HCT116 (cell line): ENCODE measurements around the gene CERS3. TPM values are rescaled to one million over a fixed set of nuclear protein-coding genes. Genes with fewer than 3 reads are reported as not detected.

Experiments used
- ATAC-seq: fragments of 200-7000 bp; cut with Tn5 transposase; 2 replicates; pipeline ENCODE4 v1.9.1; 2020; ENCODE audit warnings: mild to moderate bottlenecking, moderate library complexity
- BruUV-seq: library from RNA; stranded (reverse); fragments of 400-500 nt; replicated peaks from 2 replicates; lab custom pipeline; 2021; lab: Mats Ljungman, UMichigan
- CTCF ChIA-PET: fragments of 300-600 bp; sonication (Branson Sonifier 250); formaldehyde crosslinking; loops from one replicate; lab custom pipeline; 2021; ENCODE audit warnings: antibody characterized with exemption; lab: Charles Lee
- POLR2A ChIA-PET: fragments of 300-600, 350-600 bp; sonication (Branson Sonifier 250); formaldehyde crosslinking; loops from one replicate; lab custom pipeline; 2021; ENCODE audit warnings: antibody characterized with exemption; lab: Charles Lee
- RAD21 ChIA-PET, 2 experiments: fragments of 300-600 bp; sonication (Branson Sonifier 250); formaldehyde crosslinking; loops; one replicate each; lab custom pipeline; 2023; ENCODE audit warnings: low total read pairs in 2 of 2; ENCODE audit not compliant: uncharacterized antibody in 2 of 2, unreplicated experiment in 2 of 2, low non-redundant PET in 1 of 2; lab: Charles Lee
- DNase-seq: peaks from one replicate; pipeline ENCODE4 v3.0.0-alpha.2; 2010; ENCODE audit warnings: low read depth, low spot score
- H2AFZ ChIP-seq: fragments of 200-600 bp; shearing (Covaris generic), sonication (generic); 2 replicates; pipeline ENCODE4 v1.6.1; 2017; ENCODE audit warnings: low read depth, mixed run types, mixed read lengths, antibody characterized with exemption, low read length; ENCODE audit not compliant: poor library complexity, severe bottlenecking
- H3K27ac ChIP-seq: 2 replicates; pipeline ENCODE4 v1.5.1; 2012; ENCODE audit warnings: low read depth, low read length
- H3K27me3 ChIP-seq: fragments of 200-600 bp; sonication (generic); 2 replicates; pipeline ENCODE4 v1.6.1; 2016; ENCODE audit warnings: mixed run types, low read length, mixed read lengths; ENCODE audit not compliant: insufficient read depth
- H3K36me3 ChIP-seq, 2 experiments: fragments of 200-500 bp in 1 of 2; fragments of 200-600 bp in 1 of 2; sonication (Bioruptor generic) in 1 of 2; sonication (generic) in 1 of 2; 2 replicates each; pipeline versions ENCODE4 v1.5.1 to v1.6.1; 2014 to 2016; ENCODE audit warnings: low read length in 2 of 2, inconsistent platforms in 1 of 2, mixed read lengths in 1 of 2, mixed run types in 1 of 2; ENCODE audit not compliant: insufficient read depth in 2 of 2, control insufficient read depth in 1 of 2
- H3K4me1 ChIP-seq, 2 experiments: fragments of 200-600 bp in 1 of 2; sonication (generic) in 1 of 2; 2 replicates each; pipeline versions ENCODE4 v1.5.1 to v1.6.1; 2012 to 2017; ENCODE audit warnings: low read length in 2 of 2, inconsistent platforms in 1 of 2, mild to moderate bottlenecking in 1 of 2, mixed read lengths in 1 of 2, mixed run types in 1 of 2, moderate library complexity in 1 of 2; ENCODE audit not compliant: insufficient read depth in 2 of 2, control insufficient read depth in 1 of 2
- H3K4me2 ChIP-seq: fragments of 200-600 bp; sonication (generic); 2 replicates; pipeline ENCODE4 v1.6.1; 2017; ENCODE audit warnings: mixed run types, low read length, mixed read lengths
- H3K4me3 ChIP-seq, 2 experiments: fragments of 200-600 bp in 1 of 2; sonication (generic) in 1 of 2; replicated peaks in 1 of 2; 2 replicates each; pipeline ENCODE4 v1.5.1; 2011 to 2016; ENCODE audit warnings: low read length in 2 of 2, control low read depth in 1 of 2, low read depth in 1 of 2, mild to moderate bottlenecking in 1 of 2, mixed read lengths in 1 of 2, mixed run types in 1 of 2
- H3K79me2 ChIP-seq: fragments of 200-600 bp; sonication (generic); 2 replicates; pipeline ENCODE4 v1.6.1; 2017; ENCODE audit warnings: mild to moderate bottlenecking, mixed run types, low read length, moderate library complexity, mixed read lengths; ENCODE audit not compliant: insufficient read depth
- H3K9ac ChIP-seq: fragments of 200-600 bp; sonication (generic); 2 replicates; pipeline ENCODE4 v1.6.1; 2016; ENCODE audit warnings: low read length, mixed read lengths
- H3K9me2 ChIP-seq: fragments of 200-600 bp; sonication (generic), shearing (Covaris generic); 2 replicates; pipeline ENCODE4 v1.6.1; 2017; ENCODE audit warnings: mixed run types, mild to moderate bottlenecking, moderate library complexity; ENCODE audit not compliant: insufficient read depth
- H3K9me3 ChIP-seq, 2 experiments: fragments of 200-500 bp in 1 of 2; fragments of 200-600 bp in 1 of 2; sonication (Bioruptor generic) in 1 of 2; sonication (generic) in 1 of 2; 2 replicates each; pipeline ENCODE4 v1.6.1; 2014 to 2017; ENCODE audit warnings: low read length in 2 of 2, mixed read lengths in 2 of 2, inconsistent platforms in 1 of 2, low read depth in 1 of 2, mild to moderate bottlenecking in 1 of 2, mixed run types in 1 of 2, moderate library complexity in 1 of 2; ENCODE audit not compliant: control insufficient read depth in 1 of 2, insufficient read depth in 1 of 2
- H4K20me1 ChIP-seq: fragments of 200-600 bp; sonication (generic), shearing (Covaris generic); 2 replicates; pipeline ENCODE4 v1.6.1; 2017; ENCODE audit warnings: mixed run types, mild to moderate bottlenecking, moderate library complexity; ENCODE audit not compliant: insufficient read depth
- CBX3 ChIP-seq: IDR thresholded peaks from 2 replicates; pipeline ENCODE4 v1.6.1; 2012; ENCODE audit warnings: low read depth
- CEBPB ChIP-seq: IDR thresholded peaks from 2 replicates; pipeline ENCODE4 v1.6.1; 2012; ENCODE audit warnings: low read depth
- EGR1 ChIP-seq: IDR thresholded peaks from 2 replicates; pipeline ENCODE4 v1.6.1; 2012; ENCODE audit warnings: low read depth
- EZH2 ChIP-seq: fragments of 200-600 bp; sonication (generic); IDR thresholded peaks from 2 replicates; pipeline ENCODE4 v1.6.1; 2017; ENCODE audit warnings: antibody characterized with exemption, mixed run types
- FOSL1 ChIP-seq: IDR thresholded peaks from 2 replicates; pipeline ENCODE4 v1.6.1; 2012; ENCODE audit warnings: low read depth
- MAX ChIP-seq: IDR thresholded peaks from 2 replicates; pipeline ENCODE4 v1.6.1; 2012
- RAD21 ChIP-seq: IDR thresholded peaks from 2 replicates; pipeline ENCODE4 v1.6.1; 2012; ENCODE audit warnings: low read depth, mild to moderate bottlenecking
- REST ChIP-seq: IDR thresholded peaks from 2 replicates; pipeline ENCODE4 v1.6.1; 2012; ENCODE audit warnings: low read depth
- SP1 ChIP-seq: IDR thresholded peaks from 2 replicates; pipeline ENCODE4 v1.6.1; 2012; ENCODE audit warnings: low read depth
- SRF ChIP-seq: IDR thresholded peaks from 2 replicates; pipeline ENCODE4 v1.6.1; 2012; ENCODE audit warnings: low read depth
- TCF7L2 ChIP-seq: IDR thresholded peaks from 2 replicates; pipeline ENCODE4 v1.7.0; 2011; ENCODE audit warnings: borderline replicate concordance, inconsistent platforms; ENCODE audit not compliant: insufficient read depth, insufficient read length; ENCODE audit errors: extremely low read depth
- ZBTB33 ChIP-seq: IDR thresholded peaks from 2 replicates; pipeline ENCODE4 v1.6.1; 2011; ENCODE audit warnings: mild to moderate bottlenecking, low read length, moderate library complexity; ENCODE audit not compliant: insufficient replicate concordance; ENCODE audit errors: extremely low read depth
- intact Hi-C: fragments of 100-400 bp; cut with micrococcal nuclease; formaldehyde crosslinking; loops from 2 replicates; pipeline ENCODE4 v1.10.0; 2022
- total RNA-seq: library from RNA; stranded (reverse); gene quantifications from one replicate; pipeline ENCODE4 v1.2.1, GENCODE V29; 2021; ENCODE audit not compliant: unreplicated experiment

The CERS3 gene
- total RNA-seq, 1 experiment from 2014 or later, result not detected

- H3K4me2 ChIP-seq, result no peak overlapping the region
- ChIA-PET RAD21 (no interaction called here), POLR2A (no interaction called here)
- no TSS peak for BruUV-seq
- H3K27me3 ChIP-seq, result no peaks in the 10 kb centered on the region
- no peak overlapping the region for H3K9ac ChIP-seq
- TF ChIP-seq EZH2 (no peak), SRF (no peak), MAX (no peak), TCF7L2 (no peak), CEBPB (no peak), SP1 (no peak), FOSL1 (no peak), CBX3 (no peak), REST (no peak), ZBTB33 (no peak), EGR1 (no peak), RAD21 (no peak)
- TF ChIP-seq, all 23 proteins: peak for 0
- Histone ChIP-seq H3K36me3 (no peaks in the 10 kb centered on the region), H3K9me3 (no peaks in the 10 kb centered on the region; a peak in 2 of 4 replicates), H4K20me1 (no peaks in the 10 kb centered on the region), H3K9me2 (no peaks in the 10 kb centered on the region), H3K4me3 (no peak overlapping the region), H3K79me2 (no peaks in the 10 kb centered on the region), H2AFZ (no peak overlapping the region), H3K27ac (no peak overlapping the region), H3K4me1 (no peaks in the 10 kb centered on the region)
- intact Hi-C loops, result no loop called here
- DNase-seq, result no peak
- no peak for ATAC-seq
- CTCF ChIA-PET, result interaction anchor here (0.7 kb wide), 1 partner anchor 19 kb away, joined by 3 read pairs; no protein-coding TSS in a partner anchor
Observed at GRCh38 chr15:100553468-100553867, 24.7 kb upstream of the CERS3 start.
